K562 (cell line): ENCODE results near the gene PRKAA1. TPM values are rescaled to one million over a fixed set of nuclear protein-coding genes. Genes with fewer than 3 reads are reported as not detected.

Experiments used
- ATAC-seq: fragments of 200-7000 bp; cut with Tn5 transposase; 3 replicates; pipeline ENCODE4 v1.9.1; 2020; ENCODE audit warnings: moderate library complexity
- BruUV-seq: library from RNA; stranded (reverse); fragments of 400-500 nt; replicated peaks from 2 replicates; lab custom pipeline; 2021; lab: Mats Ljungman, UMichigan
- CTCF ChIA-PET: fragments of 300-600 bp; formaldehyde crosslinking; extraction: SDS; loops from one replicate; lab custom pipeline; 2021; ENCODE audit warnings: low intra/inter-chr PET ratio; lab: Yijun Ruan, JAX
- POLR2A ChIA-PET: fragments of 300-600, 350-650 bp; sonication (Branson Sonifier 250); formaldehyde crosslinking; extraction: SDS; loops from one replicate; lab custom pipeline; 2021; ENCODE audit warnings: antibody characterized with exemption, inconsistent platforms; lab: Yijun Ruan, JAX
- DNase-seq, 4 experiments: peaks; one replicate each; pipeline versions ENCODE4 v3.0.0 to v3.0.0-alpha.2; 2011 to 2018; ENCODE audit warnings: low spot score in 3 of 4, mixed read lengths in 3 of 4; ENCODE audit errors: extremely low read depth in 1 of 4
- FAIRE-seq: peaks from 2 replicates; lab custom pipeline; 2011; peaks lifted over from hg19 to GRCh38; lab: Jason Lieb, UNC
- H2AFZ ChIP-seq: 2 replicates; pipeline ENCODE4 v1.6.0; 2011; ENCODE audit warnings: low read depth, low read length, control low read depth, inconsistent platforms
- H3K27ac ChIP-seq: fragments of 200-600 bp; 3 replicates; pipeline ENCODE4 v1.8.0; 2011; ENCODE audit warnings: low read depth, mild to moderate bottlenecking, control low read depth, inconsistent platforms, low read length, moderate library complexity, mixed read lengths; ENCODE audit errors: extremely low read depth
- H3K27me3 ChIP-seq, 2 experiments: fragments of 300-600 bp in 1 of 2; 2 replicates in 1 of 2; 3 replicates in 1 of 2; pipeline versions ENCODE4 v1.6.0 to v1.8.0; 2011; ENCODE audit warnings: inconsistent platforms in 2 of 2, low read length in 2 of 2, mild to moderate bottlenecking in 1 of 2, mixed read lengths in 1 of 2, moderate library complexity in 1 of 2; ENCODE audit not compliant: control insufficient read depth in 2 of 2, insufficient read depth in 2 of 2
- H3K36me3 ChIP-seq: fragments of 300-600 bp; 3 replicates; pipeline ENCODE4 v1.8.0; 2011; ENCODE audit warnings: mild to moderate bottlenecking, low read length, inconsistent platforms; ENCODE audit not compliant: control insufficient read depth, insufficient read depth
- H3K4me1 ChIP-seq, 2 experiments: fragments of 200-600 bp in 1 of 2; replicated peaks in 1 of 2; 2 replicates in 1 of 2; 3 replicates in 1 of 2; pipeline versions ENCODE4 v1.5.1 to v1.8.0; 2011; ENCODE audit warnings: inconsistent platforms in 2 of 2, low read length in 2 of 2, mild to moderate bottlenecking in 1 of 2, mixed read lengths in 1 of 2, moderate library complexity in 1 of 2; ENCODE audit not compliant: control insufficient read depth in 2 of 2, insufficient read depth in 2 of 2
- H3K4me2 ChIP-seq: 2 replicates; pipeline ENCODE4 v1.6.1; 2011; ENCODE audit warnings: low read length, control low read depth, inconsistent platforms, mixed read lengths; ENCODE audit not compliant: insufficient read depth
- H3K4me3 ChIP-seq: fragments of 200-600 bp; sonication (generic), shearing (Covaris generic); 2 replicates; pipeline ENCODE4 v1.5.1; 2016; ENCODE audit warnings: control low read depth, inconsistent platforms
- H3K79me2 ChIP-seq: fragments of 200-600 bp; 3 replicates; pipeline ENCODE4 v1.8.0; 2011; ENCODE audit warnings: low read length, inconsistent platforms; ENCODE audit not compliant: control insufficient read depth, insufficient read depth
- H3K9ac ChIP-seq, 2 experiments: 2 replicates each; pipeline versions ENCODE4 v1.6.0 to v1.6.1; 2011; ENCODE audit warnings: low read depth in 2 of 2, low read length in 2 of 2, control low read depth in 1 of 2, inconsistent platforms in 1 of 2, mild to moderate bottlenecking in 1 of 2, mixed read lengths in 1 of 2; ENCODE audit not compliant: insufficient read depth in 1 of 2
- H3K9me1 ChIP-seq: one replicate; pipeline ENCODE4 v1.6.0; 2011; ENCODE audit warnings: inconsistent platforms, mild to moderate bottlenecking, low read length, moderate library complexity; ENCODE audit not compliant: control insufficient read depth, insufficient read depth
- H3K9me3 ChIP-seq: replicated peaks from 2 replicates; pipeline ENCODE4 v1.5.1; 2011; ENCODE audit warnings: low read depth, low read length, inconsistent platforms; ENCODE audit not compliant: control insufficient read depth, insufficient read depth
- H4K20me1 ChIP-seq: replicated peaks from 2 replicates; pipeline ENCODE4 v1.6.1; 2011; ENCODE audit warnings: low read length, inconsistent platforms, mixed read lengths; ENCODE audit not compliant: control insufficient read depth, insufficient read depth
- CBX5 ChIP-seq: IDR thresholded peaks from 2 replicates; pipeline ENCODE4 v1.6.1; 2014; ENCODE audit warnings: low read depth, borderline replicate concordance
- CREBBP ChIP-seq: IDR thresholded peaks from one replicate; pipeline ENCODE4 v1.6.1; 2012; ENCODE audit warnings: low read depth, mild to moderate bottlenecking, control low read depth, inconsistent platforms, low read length
- EWSR1 ChIP-seq: fragments of 450-650 bp; IDR thresholded peaks from 2 replicates; pipeline ENCODE4 v1.6.1; 2018; ENCODE audit warnings: borderline replicate concordance, mild to moderate bottlenecking, low read depth, moderate library complexity; ENCODE audit not compliant: partially characterized antibody
- MAZ ChIP-seq, 2 experiments: fragments of 450-650 bp in 1 of 2; sonication (generic) in 1 of 2; formaldehyde crosslinking; IDR thresholded peaks in 1 of 2; conservative IDR thresholded peaks in 1 of 2; 2 replicates each; pipeline versions ENCODE4 v1.4.0 to v1.5.0; 2020; ENCODE audit warnings: mild to moderate bottlenecking in 1 of 2, missing genetic modification reagents in 1 of 2
- MTA3 ChIP-seq: fragments of 450-650 bp; formaldehyde crosslinking; IDR thresholded peaks from 2 replicates; pipeline ENCODE4 v1.6.1; 2017; ENCODE audit warnings: mild to moderate bottlenecking, borderline replicate concordance
- OTX1 ChIP-seq: fragments of 450-650 bp; formaldehyde crosslinking; IDR thresholded peaks from 2 replicates; pipeline ENCODE4 v1.4.0; 2022; ENCODE audit warnings: mild to moderate bottlenecking
- POLR2AphosphoS2 ChIP-seq: IDR thresholded peaks from 2 replicates; pipeline ENCODE4 v1.6.1; 2012; ENCODE audit warnings: low read length, improper control_type of control experiment
- POLR2AphosphoS5 ChIP-seq: IDR thresholded peaks from 2 replicates; pipeline ENCODE4 v1.6.1; 2011; ENCODE audit warnings: mild to moderate bottlenecking, low read depth, low read length, moderate library complexity; ENCODE audit not compliant: control insufficient read depth, insufficient read depth
- ZNF695 ChIP-seq: fragments of 450-650 bp; formaldehyde crosslinking; IDR thresholded peaks from 2 replicates; pipeline ENCODE4 v1.4.0; 2020; ENCODE audit warnings: mild to moderate bottlenecking, moderate library complexity
- ZNF76 ChIP-seq: fragments of 250-450 bp; sonication (Bioruptor Pico); IDR thresholded peaks from 2 replicates; pipeline ENCODE4 v1.4.0; 2020; ENCODE audit warnings: mild to moderate bottlenecking, moderate library complexity, borderline replicate concordance
- WGBS: fragments of 100-300 bp; shearing (Covaris generic); methylation state at CpG from one replicate; pipeline ENCODE4 v1.1.6; 2016; ENCODE audit warnings: low coverage, mixed read lengths; ENCODE audit not compliant: insufficient coverage; ENCODE audit errors: missing lambda C conversion rate; 5-methylcytosine and 5-hydroxymethylcytosine counted together
- in situ Hi-C: fragments of 300-500 bp; cut with MboI; formaldehyde crosslinking; loops from 4 replicates; pipeline ENCODE4 v1.15.0; 2018; ENCODE audit warnings: inconsistent platforms, mixed read lengths
- intact Hi-C: fragments of 100-400 bp; cut with micrococcal nuclease; formaldehyde crosslinking; loops from 2 replicates; pipeline ENCODE4 v1.14.2; 2022
- polyA plus RNA-seq, 8 experiments: library from polyadenylated mRNA; depleted of rRNA in 4 of 8; stranded (reverse) in 5 of 8; unstranded in 3 of 8; fragments of >200 nt; fragmentation: Nextera tagmentation in 2 of 8; fragmentation: Illumina TruSeq in 1 of 8; extraction: Ambion mirVana in 2 of 8; extraction: Trizol in 1 of 8; gene quantifications; 2 replicates each; pipeline versions ENCODE4 v1.2.1 to v1.2.3, GENCODE V29; 2011 to 2014; ENCODE audit warnings: inconsistent platforms in 1 of 8, missing spikeins in 1 of 8
- total RNA-seq, 7 experiments: library from RNA; depleted of rRNA in 6 of 7; stranded (reverse); fragments of >200 nt in 6 of 7; fragmentation: Illumina TruSeq in 2 of 7; extraction: Trizol in 2 of 7; gene quantifications; 2 replicates each; pipeline versions ENCODE4 v1.2.1 to v1.2.3, GENCODE V29; 2011 to 2021; ENCODE audit warnings: low replicate concordance in 1 of 7
- TF ChIP-seq, protein P1 (sequence below): IDR thresholded peaks from 2 replicates; pipeline ENCODE4 v1.6.1; 2011; ENCODE audit warnings: borderline replicate concordance, low read depth, mild to moderate bottlenecking, moderate library complexity, low read length; ENCODE audit not compliant: insufficient read depth, poor library complexity, severe bottlenecking
- TF ChIP-seq, protein P2 (sequence below): fragments of 200-800 bp; sonication (Bioruptor generic); IDR thresholded peaks from 2 replicates; pipeline ENCODE4 v1.6.1; 2017; ENCODE audit warnings: missing genetic modification characterization, missing compliant biosample characterization

PRKAA1 gene
- total and polyA plus RNA-seq, 9 of the 15 experiments (the other 6 are each of a cell fraction or from before 2014, with no cell fraction given) = 24.5 to 84.0 (median 51.4) TPM

DNA sequence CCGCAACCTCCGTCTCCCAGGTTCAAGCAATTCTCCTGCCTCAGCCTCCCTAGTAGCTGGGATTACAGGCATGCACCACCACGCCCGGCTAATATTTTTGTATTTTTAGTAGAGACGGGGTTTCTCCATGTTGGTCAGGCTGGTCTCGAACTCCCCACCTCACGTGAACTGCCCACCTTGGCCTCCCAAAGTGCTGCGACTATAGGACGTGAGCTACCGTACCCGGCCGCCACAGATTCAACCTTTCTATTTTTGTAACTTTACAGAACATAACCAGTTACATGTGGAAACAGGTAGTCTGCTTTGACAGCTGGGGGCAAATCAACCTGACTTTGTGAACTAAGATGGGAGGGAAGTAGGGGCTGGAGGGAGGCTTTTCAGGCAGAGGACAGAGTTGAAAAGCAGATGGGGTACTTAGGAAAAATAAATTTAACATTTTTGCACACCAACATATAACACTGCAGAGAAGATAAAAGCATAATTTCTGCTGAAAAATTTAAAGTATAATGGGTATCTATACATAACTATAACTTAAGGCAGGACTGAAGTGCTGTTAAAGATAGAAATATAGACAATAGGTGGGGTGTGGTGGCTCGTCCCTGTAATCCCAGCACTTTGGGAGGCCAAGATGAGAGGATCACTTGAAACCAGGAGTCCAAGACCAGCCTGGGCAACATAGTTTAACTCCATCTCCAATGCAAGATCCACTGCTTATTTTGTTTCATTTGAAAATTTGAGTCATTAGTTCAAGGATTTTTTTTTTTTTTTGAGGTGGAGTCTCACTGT lies 31.8 kb upstream of the PRKAA1 start:
- Histone ChIP-seq H3K36me3 (peaks cover 94% of the 10 kb centered on the region), H4K20me1 (peaks cover 78% of the 10 kb centered on the region), H3K4me2 (no peak overlapping the region), H3K4me1 (peaks cover 6 to 28% of the 10 kb centered on the region in 2 experiments; a peak in 4 of 5 replicates), H3K27ac (no peak overlapping the region), H3K9me3 (no peaks in the 10 kb centered on the region), H3K27me3 (no peaks in the 10 kb centered on the region), H3K4me3 (no peak overlapping the region), H3K9me1 (peaks cover 5% of the 10 kb centered on the region), H3K79me2 (peaks cover 66% of the 10 kb centered on the region), H3K9ac (peak overlapping the region in 1 of 2 experiments; percentile 53; a peak in 1 of 4 replicates), H2AFZ (no peak overlapping the region)
- BruUV-seq = no TSS peak
- 92% methylated on average over 13 of the region's 13 CpGs for WGBS
- CTCF ChIA-PET = no interaction called here
- DNase-seq (no peak), FAIRE-seq (no peak), ATAC-seq (no peak)
- intact Hi-C loops (loop anchor here (10.0 kb wide), 1 partner anchor 1405 kb away; the partner anchor contains the start of gene DAB2), in situ Hi-C loops (no loop called here)
- POLR2A ChIA-PET = interaction anchor here (0.9 to 13.0 kb wide), 11 partner anchors 6 to 38 kb away, joined by 3 to 125 read pairs (median 8); partner anchors contain the start of gene CARD6
- TF ChIP-seq EWSR1 (peak; percentile 39), ZNF76 (CRISPR knock-in tag) (no peak), CBX5 (no peak), OTX1 (CRISPR knock-in tag) (peak; percentile 57; the same call in 1 of the 2 replicates), POLR2AphosphoS5 (peak; percentile 65; the same call in 1 of the 2 replicates), POLR2AphosphoS2 (peak; percentile 35; the same call in 1 of the 2 replicates), MTA3 (no peak), ZNF695 (CRISPR knock-in tag) (0 out of 2 replicates have a peak, but pooled peaks have one; percentile 25), CREBBP (no peak), MAZ (CRISPR knock-in tag; conservative IDR thresholded peaks at IDR 0.05 in 1 of 2, IDR thresholded peaks at IDR 0.05 in 1 of 2) (no peak)
- TF ChIP-seq, protein P1, sequence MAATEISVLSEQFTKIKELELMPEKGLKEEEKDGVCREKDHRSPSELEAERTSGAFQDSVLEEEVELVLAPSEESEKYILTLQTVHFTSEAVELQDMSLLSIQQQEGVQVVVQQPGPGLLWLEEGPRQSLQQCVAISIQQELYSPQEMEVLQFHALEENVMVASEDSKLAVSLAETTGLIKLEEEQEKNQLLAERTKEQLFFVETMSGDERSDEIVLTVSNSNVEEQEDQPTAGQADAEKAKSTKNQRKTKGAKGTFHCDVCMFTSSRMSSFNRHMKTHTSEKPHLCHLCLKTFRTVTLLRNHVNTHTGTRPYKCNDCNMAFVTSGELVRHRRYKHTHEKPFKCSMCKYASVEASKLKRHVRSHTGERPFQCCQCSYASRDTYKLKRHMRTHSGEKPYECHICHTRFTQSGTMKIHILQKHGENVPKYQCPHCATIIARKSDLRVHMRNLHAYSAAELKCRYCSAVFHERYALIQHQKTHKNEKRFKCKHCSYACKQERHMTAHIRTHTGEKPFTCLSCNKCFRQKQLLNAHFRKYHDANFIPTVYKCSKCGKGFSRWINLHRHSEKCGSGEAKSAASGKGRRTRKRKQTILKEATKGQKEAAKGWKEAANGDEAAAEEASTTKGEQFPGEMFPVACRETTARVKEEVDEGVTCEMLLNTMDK = no peak
- TF ChIP-seq, protein P2, sequence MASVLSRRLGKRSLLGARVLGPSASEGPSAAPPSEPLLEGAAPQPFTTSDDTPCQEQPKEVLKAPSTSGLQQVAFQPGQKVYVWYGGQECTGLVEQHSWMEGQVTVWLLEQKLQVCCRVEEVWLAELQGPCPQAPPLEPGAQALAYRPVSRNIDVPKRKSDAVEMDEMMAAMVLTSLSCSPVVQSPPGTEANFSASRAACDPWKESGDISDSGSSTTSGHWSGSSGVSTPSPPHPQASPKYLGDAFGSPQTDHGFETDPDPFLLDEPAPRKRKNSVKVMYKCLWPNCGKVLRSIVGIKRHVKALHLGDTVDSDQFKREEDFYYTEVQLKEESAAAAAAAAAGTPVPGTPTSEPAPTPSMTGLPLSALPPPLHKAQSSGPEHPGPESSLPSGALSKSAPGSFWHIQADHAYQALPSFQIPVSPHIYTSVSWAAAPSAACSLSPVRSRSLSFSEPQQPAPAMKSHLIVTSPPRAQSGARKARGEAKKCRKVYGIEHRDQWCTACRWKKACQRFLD = no peak
